H54 (cell line): ENCODE measurements around the gene PHF20.
A peak's percentile ranks its signal among the peaks of the same experiment; 100 is the strongest.
"Not testable (repeated sequence)": the region's sequence is repeated elsewhere in the genome, so short reads cannot be mapped to it uniquely, and the experiment has no call there.

Experiments used
- DNase-seq: peaks from one replicate; pipeline ENCODE4 v3.0.0; 2011; ENCODE audit warnings: low spot score, mixed read lengths; ENCODE audit not compliant: insufficient read length
- FAIRE-seq: peaks from 3 replicates; lab custom pipeline; 2011; peaks lifted over from hg19 to GRCh38; lab: Jason Lieb, UNC
- POLR2A ChIP-seq: IDR thresholded peaks from 2 replicates; pipeline ENCODE4 v1.6.1; 2011; ENCODE audit warnings: low read depth, mild to moderate bottlenecking, low read length

PHF20 gene

GRCh38 chr20:35856866-35857265 is 85.1 kb downstream of the PHF20 start:
- DNase-seq: no peak
- no peak for FAIRE-seq
- TF ChIP-seq POLR2A: no peak

GRCh38 chr20:35866418-35867202 is 94.8 kb downstream of the PHF20 start:
- FAIRE-seq: no peak
- no peak for TF ChIP-seq POLR2A
- DNase-seq: no peak

GRCh38 chr20:35870541-35871258 is 98.9 kb downstream of the PHF20 start:
- DNase-seq (no peak), FAIRE-seq (no peak)
- TF ChIP-seq POLR2A: no peak

- no peak for TF ChIP-seq POLR2A
- no peak for DNase-seq
- peak; percentile 74 for FAIRE-seq
These were observed 99.5 kb downstream of the PHF20 start for GRCh38 chr20:35871259-35871771.

GRCh38 chr20:35876033-35876320 is 104.2 kb downstream of the PHF20 start:
- FAIRE-seq (no peak), DNase-seq (no peak)
- TF ChIP-seq POLR2A: no peak

GRCh38 chr20:35877611-35878010 is 105.8 kb downstream of the PHF20 start:
- TF ChIP-seq POLR2A: no peak
- FAIRE-seq: no peak
- no peak for DNase-seq

GRCh38 chr20:35878113-35878625 is 106.4 kb downstream of the PHF20 start:
- no peak for FAIRE-seq
- no peak for TF ChIP-seq POLR2A
- no peak for DNase-seq

- no peak for FAIRE-seq
- no peak for DNase-seq
- TF ChIP-seq POLR2A: no peak
These were observed 109.9 kb downstream of the PHF20 start for GRCh38 chr20:35881676-35882075.

- DNase-seq, FAIRE-seq: not testable (repeated sequence)
These were observed 110.8 kb downstream of the PHF20 start for GRCh38 chr20:35882427-35883161.

- no peak for TF ChIP-seq POLR2A
- FAIRE-seq (no peak), DNase-seq (no peak)
These were observed 111.5 kb downstream of the PHF20 start for GRCh38 chr20:35883336-35883777.

GRCh38 chr20:35883778-35884540 is 112.1 kb downstream of the PHF20 start:
- peak; percentile 95 for FAIRE-seq
- TF ChIP-seq POLR2A: no peak
- peak; percentile 69 for DNase-seq

- FAIRE-seq: no peak
- DNase-seq: no peak
- TF ChIP-seq POLR2A: no peak
These were observed 112.7 kb downstream of the PHF20 start for GRCh38 chr20:35884541-35884865.

GRCh38 chr20:35885212-35885611 is 113.4 kb downstream of the PHF20 start:
- FAIRE-seq (no peak), DNase-seq (no peak)
- TF ChIP-seq POLR2A: no peak
